Measurements from ENCODE around the gene UBAC2.

The UBAC2 gene

DNA sequence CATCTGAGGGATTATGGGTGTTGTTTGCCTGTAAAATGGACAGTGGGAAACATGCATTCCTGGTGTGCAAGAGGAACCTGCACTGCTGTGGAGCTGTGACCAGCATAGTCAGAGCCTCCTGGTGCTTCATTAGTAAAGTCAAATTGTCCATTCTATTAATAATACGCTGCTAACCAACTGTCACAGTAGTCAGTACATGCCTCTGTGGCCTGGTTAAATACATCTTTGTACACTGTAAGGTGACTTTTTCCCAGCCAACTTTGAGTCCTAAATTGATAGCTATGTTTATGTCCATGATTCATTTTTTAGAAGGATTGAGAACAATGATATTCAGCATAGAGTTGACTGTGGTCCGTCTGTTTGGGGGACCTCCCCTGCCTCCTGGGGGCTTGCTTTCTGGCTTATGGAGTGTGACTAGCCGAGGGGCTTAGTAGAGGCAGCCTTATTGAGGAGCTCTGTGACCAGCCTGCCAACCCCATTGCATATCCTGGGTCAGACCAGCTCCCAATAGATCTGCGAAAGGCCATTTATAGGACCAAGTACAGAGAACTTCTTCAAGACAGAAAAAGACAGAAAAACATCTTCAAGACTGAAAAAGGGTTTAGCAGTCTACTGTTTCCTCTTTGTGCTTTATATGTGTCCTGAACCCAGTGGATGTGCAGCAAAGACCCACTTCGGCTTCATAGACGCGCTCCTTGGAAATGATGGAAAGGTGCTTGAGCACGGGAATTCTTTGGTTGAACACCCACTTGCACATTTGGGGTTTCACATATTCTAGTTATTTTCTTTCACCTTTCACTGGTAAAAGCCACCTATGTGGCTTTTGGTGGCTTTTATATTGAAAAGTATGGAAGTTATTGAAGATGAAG is 102.2 kb downstream of the UBAC2 start:
- H2AFZ ChIP-seq (ENCODE audit: low read depth): no peak overlapping the region
- no peak overlapping the region for H3K4me2 ChIP-seq
- H3K27ac ChIP-seq: no peak overlapping the region
- no peaks in the 10 kb centered on the region for H3K36me3 ChIP-seq (ENCODE audit: insufficient read depth)
- no peaks in the 10 kb centered on the region for H3K27me3 ChIP-seq (ENCODE audit: insufficient read depth, low read depth)
- TF ChIP-seq, protein P1, sequence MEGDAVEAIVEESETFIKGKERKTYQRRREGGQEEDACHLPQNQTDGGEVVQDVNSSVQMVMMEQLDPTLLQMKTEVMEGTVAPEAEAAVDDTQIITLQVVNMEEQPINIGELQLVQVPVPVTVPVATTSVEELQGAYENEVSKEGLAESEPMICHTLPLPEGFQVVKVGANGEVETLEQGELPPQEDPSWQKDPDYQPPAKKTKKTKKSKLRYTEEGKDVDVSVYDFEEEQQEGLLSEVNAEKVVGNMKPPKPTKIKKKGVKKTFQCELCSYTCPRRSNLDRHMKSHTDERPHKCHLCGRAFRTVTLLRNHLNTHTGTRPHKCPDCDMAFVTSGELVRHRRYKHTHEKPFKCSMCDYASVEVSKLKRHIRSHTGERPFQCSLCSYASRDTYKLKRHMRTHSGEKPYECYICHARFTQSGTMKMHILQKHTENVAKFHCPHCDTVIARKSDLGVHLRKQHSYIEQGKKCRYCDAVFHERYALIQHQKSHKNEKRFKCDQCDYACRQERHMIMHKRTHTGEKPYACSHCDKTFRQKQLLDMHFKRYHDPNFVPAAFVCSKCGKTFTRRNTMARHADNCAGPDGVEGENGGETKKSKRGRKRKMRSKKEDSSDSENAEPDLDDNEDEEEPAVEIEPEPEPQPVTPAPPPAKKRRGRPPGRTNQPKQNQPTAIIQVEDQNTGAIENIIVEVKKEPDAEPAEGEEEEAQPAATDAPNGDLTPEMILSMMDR (conservative IDR thresholded peaks at IDR 0.05; ENCODE audit: low read depth, low read length): no peak
- no peak overlapping the region for H3K4me3 ChIP-seq (IDR thresholded peaks at IDR 0.05; ENCODE audit: insufficient read depth, low read depth, low read length)
- H4K20me1 ChIP-seq (ENCODE audit: insufficient read depth): no peaks in the 10 kb centered on the region
- H3K4me1 ChIP-seq (ENCODE audit: low read depth, poor library complexity, severe bottlenecking): no peaks in the 10 kb centered on the region
- H3K79me2 ChIP-seq (ENCODE audit: insufficient read depth, low read depth): no peaks in the 10 kb centered on the region
- H3K9ac ChIP-seq: no peak overlapping the region

DNA sequence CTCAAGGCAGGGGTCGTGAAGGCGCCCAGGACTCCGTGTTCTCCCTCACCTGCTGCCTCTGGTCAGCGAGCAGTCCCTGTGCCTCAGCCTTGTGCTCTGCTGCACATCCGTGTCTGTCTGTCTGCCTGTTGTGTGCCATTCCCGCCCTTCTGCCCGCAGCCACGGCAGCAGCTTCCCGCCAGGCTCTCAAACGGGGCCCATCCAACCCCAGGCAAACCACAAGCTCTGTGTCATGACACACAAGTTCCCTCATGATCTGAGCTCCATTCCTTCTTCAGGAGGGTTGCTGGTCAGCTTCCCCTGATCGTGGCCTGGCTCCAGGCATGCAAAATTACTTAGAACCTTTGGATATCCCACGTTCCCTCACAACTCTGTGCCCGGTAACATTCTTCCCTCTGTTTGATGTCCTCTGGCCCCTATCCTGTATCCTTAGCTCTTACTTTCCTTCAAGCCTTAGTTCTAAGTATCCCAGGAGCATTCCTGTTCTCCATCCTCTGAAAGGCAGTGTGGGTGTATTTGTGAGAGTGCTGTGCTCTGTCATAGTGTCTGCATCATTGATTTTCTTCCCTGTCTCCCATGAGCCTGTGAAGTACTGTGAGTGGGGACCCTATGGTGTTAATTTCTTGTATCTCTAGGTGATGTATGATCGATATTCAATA is 103.3 kb downstream of the UBAC2 start:
- no peak overlapping the region for H3K27ac ChIP-seq
- no peaks in the 10 kb centered on the region for H3K27me3 ChIP-seq (ENCODE audit: insufficient read depth, low read depth)
- no peaks in the 10 kb centered on the region for H3K36me3 ChIP-seq (ENCODE audit: insufficient read depth)
- no peaks in the 10 kb centered on the region for H3K79me2 ChIP-seq (ENCODE audit: insufficient read depth, low read depth)
- no peaks in the 10 kb centered on the region for H4K20me1 ChIP-seq (ENCODE audit: insufficient read depth)
- no peak overlapping the region for H2AFZ ChIP-seq (ENCODE audit: low read depth)
- H3K9ac ChIP-seq: no peak overlapping the region
- no peaks in the 10 kb centered on the region for H3K4me1 ChIP-seq (ENCODE audit: low read depth, poor library complexity, severe bottlenecking)
- TF ChIP-seq, protein P1 (conservative IDR thresholded peaks at IDR 0.05; ENCODE audit: low read depth, low read length): no peak
- H3K4me3 ChIP-seq (IDR thresholded peaks at IDR 0.05; ENCODE audit: insufficient read depth, low read depth, low read length): no peak overlapping the region
- H3K4me2 ChIP-seq: no peak overlapping the region

DNA sequence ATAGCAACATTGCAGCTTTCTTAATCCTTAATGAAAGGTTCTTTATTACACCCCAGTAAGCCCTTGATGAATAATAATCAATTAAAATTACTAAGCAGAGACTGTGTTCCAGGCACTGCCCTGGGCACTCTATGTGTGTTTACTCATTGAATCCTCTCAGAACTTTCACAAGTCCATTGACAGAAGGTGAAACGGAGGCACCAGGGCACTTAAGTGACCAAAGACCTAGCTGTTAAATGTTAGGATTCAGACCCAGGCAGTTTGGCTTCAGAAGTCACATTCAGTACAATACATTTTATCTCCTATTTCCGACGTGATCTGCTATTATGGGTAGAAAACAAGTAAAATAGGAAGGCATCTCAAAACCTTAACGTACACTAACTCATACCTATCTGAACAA is 103.9 kb downstream of the UBAC2 start:
- Histone ChIP-seq H3K4me2 (no peak overlapping the region), H4K20me1 (ENCODE audit: insufficient read depth) (no peaks in the 10 kb centered on the region), H3K4me1 (ENCODE audit: low read depth, poor library complexity, severe bottlenecking) (no peaks in the 10 kb centered on the region), H3K4me3 (IDR thresholded peaks at IDR 0.05; ENCODE audit: insufficient read depth, low read depth, low read length) (no peak overlapping the region), H3K36me3 (ENCODE audit: insufficient read depth) (no peaks in the 10 kb centered on the region), H3K9ac (no peak overlapping the region), H2AFZ (ENCODE audit: low read depth) (no peak overlapping the region), H3K27me3 (ENCODE audit: insufficient read depth, low read depth) (no peaks in the 10 kb centered on the region), H3K79me2 (ENCODE audit: insufficient read depth, low read depth) (no peaks in the 10 kb centered on the region), H3K27ac (no peak overlapping the region)
- TF ChIP-seq, protein P1 (conservative IDR thresholded peaks at IDR 0.05; ENCODE audit: low read depth, low read length): no peak

DNA sequence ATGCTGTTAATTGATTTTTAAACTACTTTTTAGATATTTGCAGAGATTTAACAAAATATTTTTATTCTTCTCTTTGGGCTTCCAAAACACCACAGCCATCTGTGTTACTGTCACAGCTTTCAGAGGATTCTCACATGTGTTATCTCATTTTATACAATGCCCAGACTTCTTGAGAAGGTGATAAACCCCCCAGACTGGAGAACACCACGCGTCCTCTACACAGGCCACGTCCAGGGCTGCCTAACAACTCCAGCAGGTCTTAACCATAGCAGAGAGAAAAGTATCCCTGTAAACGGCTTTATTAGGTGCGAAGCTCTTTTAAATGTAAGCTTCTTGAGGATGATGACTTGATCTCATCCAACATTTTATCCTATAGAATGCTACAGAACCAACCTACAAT is 104.5 kb downstream of the UBAC2 start:
- Histone ChIP-seq H3K79me2 (ENCODE audit: insufficient read depth, low read depth) (no peaks in the 10 kb centered on the region), H3K4me3 (IDR thresholded peaks at IDR 0.05; ENCODE audit: insufficient read depth, low read depth, low read length) (no peak overlapping the region), H3K9ac (no peak overlapping the region), H3K27ac (no peak overlapping the region), H3K36me3 (ENCODE audit: insufficient read depth) (no peaks in the 10 kb centered on the region), H4K20me1 (ENCODE audit: insufficient read depth) (no peaks in the 10 kb centered on the region), H3K4me2 (no peak overlapping the region), H3K4me1 (ENCODE audit: low read depth, poor library complexity, severe bottlenecking) (no peaks in the 10 kb centered on the region), H3K27me3 (ENCODE audit: insufficient read depth, low read depth) (no peaks in the 10 kb centered on the region), H2AFZ (ENCODE audit: low read depth) (no peak overlapping the region)
- TF ChIP-seq, protein P1 (conservative IDR thresholded peaks at IDR 0.05; ENCODE audit: low read depth, low read length): no peak
